BE2C (cell line): ENCODE measurements around the gene LDLRAD4.

Source experiments
- DNase-seq: peaks from one replicate; pipeline ENCODE4 v3.0.0-alpha.2; 2020
- H3K27me3 ChIP-seq: fragments of 250-450 bp; sonication (Bioruptor Pico); 2 replicates; pipeline ENCODE4 v1.5.1; 2020; ENCODE audit warnings: mild to moderate bottlenecking
- H3K36me3 ChIP-seq: fragments of 250-450 bp; sonication (Bioruptor Pico); 2 replicates; pipeline ENCODE4 v1.5.1; 2020; ENCODE audit warnings: mild to moderate bottlenecking
- H3K4me1 ChIP-seq: fragments of 250-450 bp; sonication (Bioruptor Pico); 2 replicates; pipeline ENCODE4 v1.5.1; 2020
- H3K4me3 ChIP-seq: 2 replicates; pipeline ENCODE4 v1.5.1; 2011; ENCODE audit warnings: low read depth, low read length
- H3K9me3 ChIP-seq: fragments of 250-450 bp; sonication (Bioruptor Pico); 2 replicates; pipeline ENCODE4 v1.5.1; 2020
- CTCF ChIP-seq: IDR thresholded peaks from 2 replicates; pipeline ENCODE4 v1.5.1; 2012; ENCODE audit warnings: mild to moderate bottlenecking, low read depth, low read length

The LDLRAD4 gene

DNA sequence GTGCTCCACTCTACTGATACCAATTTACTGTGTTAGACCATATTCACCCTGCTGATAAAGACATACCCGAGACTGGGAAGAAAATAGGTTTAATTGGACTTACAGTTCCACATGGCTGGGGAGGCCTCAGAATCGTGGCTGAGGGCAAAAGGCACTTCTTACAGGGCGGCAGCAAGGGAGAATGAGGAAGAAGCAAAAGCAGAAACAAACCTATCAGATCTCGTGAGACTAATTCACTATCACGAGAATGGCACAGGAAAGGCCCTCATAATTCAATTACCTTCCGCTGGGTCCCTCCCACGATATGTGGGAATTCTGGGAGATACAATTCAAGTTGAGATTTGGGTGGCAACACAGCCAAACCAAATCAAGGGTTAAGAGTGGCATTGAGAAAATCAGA, 65.2 kb downstream of the LDLRAD4 start:
- H3K36me3 ChIP-seq, result no peaks in the 10 kb centered on the region
- H3K27me3 ChIP-seq, result no peaks in the 10 kb centered on the region
- DNase-seq, result no peak
- no peak for TF ChIP-seq CTCF
- H3K4me1 ChIP-seq, result no peaks in the 10 kb centered on the region
- H3K9me3 ChIP-seq, result no peaks in the 10 kb centered on the region
- H3K4me3 ChIP-seq, result no peak overlapping the region

DNA sequence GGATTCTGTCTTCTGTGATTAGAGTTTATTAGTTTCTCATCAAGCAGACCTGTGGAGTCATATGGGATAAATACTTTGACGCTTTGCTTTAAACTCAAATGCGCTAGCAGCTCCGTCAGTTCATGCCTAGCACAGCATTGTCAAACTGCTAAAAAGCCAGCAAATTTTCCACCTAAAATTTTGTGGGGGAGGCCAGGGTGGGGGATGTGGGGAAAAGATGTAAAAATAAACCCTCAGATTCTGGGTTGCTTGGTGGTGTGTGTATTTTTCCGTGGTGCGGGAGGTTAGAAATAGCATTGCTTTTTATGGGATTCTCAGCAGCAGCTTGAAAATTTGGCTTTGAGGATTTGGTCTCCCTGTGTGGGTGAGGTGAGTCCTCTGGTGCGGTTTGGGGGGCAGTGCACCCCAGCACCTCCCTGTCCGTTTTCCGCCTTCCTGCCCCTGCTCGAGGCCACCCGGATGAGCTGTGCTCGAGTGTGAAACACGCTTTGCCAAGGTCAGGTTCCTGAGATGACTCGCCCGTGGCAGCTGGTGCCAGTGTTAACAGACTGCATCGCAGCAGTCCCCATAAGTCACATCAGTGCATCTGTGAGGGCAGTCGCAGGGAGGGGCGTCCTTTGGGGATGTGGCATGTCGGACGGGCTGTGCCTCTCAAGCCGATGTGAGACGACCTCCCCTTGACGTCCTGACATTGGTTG, 65.9 kb downstream of the LDLRAD4 start:
- DNase-seq, result no peak
- no peak for TF ChIP-seq CTCF
- Histone ChIP-seq H3K27me3 (no peaks in the 10 kb centered on the region), H3K36me3 (no peaks in the 10 kb centered on the region), H3K4me1 (no peaks in the 10 kb centered on the region), H3K9me3 (no peaks in the 10 kb centered on the region), H3K4me3 (no peak overlapping the region)

DNA sequence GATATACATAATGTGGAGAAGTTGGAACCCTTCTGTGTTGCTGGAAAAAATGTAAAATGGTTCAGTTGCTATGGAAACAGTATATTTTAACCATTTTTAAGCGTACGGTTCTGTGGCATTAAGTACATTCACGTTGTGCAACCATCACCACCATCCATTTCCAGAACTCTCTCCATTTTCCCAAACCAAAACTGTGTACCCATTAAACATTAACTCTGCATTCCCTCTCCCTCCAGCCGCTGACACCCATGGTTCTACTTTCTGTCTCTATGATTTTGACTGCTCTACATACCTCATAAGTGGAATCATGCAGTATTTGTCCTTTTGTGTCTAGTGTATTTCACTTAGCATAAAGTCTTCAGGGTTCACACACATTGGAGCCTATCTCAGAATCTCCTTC, 67.3 kb downstream of the LDLRAD4 start:
- H3K4me3 ChIP-seq, result no peak overlapping the region
- H3K4me1 ChIP-seq, result no peaks in the 10 kb centered on the region
- no peaks in the 10 kb centered on the region for H3K36me3 ChIP-seq
- no peaks in the 10 kb centered on the region for H3K27me3 ChIP-seq
- no peak for TF ChIP-seq CTCF
- H3K9me3 ChIP-seq, result no peaks in the 10 kb centered on the region
- DNase-seq, result no peak

DNA sequence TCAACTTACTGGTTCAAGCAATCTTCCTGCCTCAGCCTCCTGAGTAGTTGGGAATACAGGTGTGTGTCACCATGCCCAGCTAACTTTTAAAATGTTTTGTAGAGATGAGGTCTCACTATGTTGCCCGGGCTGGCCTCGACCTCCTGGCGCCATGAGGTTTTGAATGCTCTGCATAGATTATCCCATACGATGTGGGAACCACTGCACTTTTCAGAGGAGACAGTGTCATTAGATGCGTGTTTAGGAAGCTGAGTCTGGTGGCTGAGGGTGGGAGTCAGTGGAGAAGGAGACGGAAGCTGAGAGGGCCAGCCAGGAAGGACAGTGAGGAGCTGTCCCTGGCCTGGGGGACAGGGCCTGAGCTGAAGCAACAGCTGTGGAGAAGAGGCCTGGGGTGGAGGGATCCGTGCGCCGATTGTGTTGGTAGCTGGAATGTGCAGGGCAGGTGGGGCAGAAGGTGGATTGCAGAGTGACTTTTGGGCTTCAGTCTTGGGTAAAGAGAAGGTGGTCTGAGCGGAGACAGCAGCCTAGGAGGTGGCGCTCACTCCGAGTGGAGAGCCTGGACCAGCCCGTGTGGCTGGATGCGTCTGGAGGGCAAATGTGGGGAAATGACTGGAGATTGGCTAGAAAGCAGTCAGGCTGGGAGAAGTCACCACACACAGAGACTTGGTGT, 68.0 kb downstream of the LDLRAD4 start:
- no peak overlapping the region for H3K4me3 ChIP-seq
- no peak for TF ChIP-seq CTCF
- H3K36me3 ChIP-seq, result no peaks in the 10 kb centered on the region
- no peaks in the 10 kb centered on the region for H3K4me1 ChIP-seq
- no peaks in the 10 kb centered on the region for H3K27me3 ChIP-seq
- DNase-seq, result no peak
- no peaks in the 10 kb centered on the region for H3K9me3 ChIP-seq

- Histone ChIP-seq H3K36me3 (no peaks in the 10 kb centered on the region), H3K4me1 (no peaks in the 10 kb centered on the region), H3K4me3 (no peak overlapping the region), H3K27me3 (no peaks in the 10 kb centered on the region), H3K9me3 (no peaks in the 10 kb centered on the region)
- DNase-seq, result no peak
- no peak for TF ChIP-seq CTCF
Observed at GRCh38 chr18:13287372-13287771, 68.8 kb downstream of the LDLRAD4 start.

DNA sequence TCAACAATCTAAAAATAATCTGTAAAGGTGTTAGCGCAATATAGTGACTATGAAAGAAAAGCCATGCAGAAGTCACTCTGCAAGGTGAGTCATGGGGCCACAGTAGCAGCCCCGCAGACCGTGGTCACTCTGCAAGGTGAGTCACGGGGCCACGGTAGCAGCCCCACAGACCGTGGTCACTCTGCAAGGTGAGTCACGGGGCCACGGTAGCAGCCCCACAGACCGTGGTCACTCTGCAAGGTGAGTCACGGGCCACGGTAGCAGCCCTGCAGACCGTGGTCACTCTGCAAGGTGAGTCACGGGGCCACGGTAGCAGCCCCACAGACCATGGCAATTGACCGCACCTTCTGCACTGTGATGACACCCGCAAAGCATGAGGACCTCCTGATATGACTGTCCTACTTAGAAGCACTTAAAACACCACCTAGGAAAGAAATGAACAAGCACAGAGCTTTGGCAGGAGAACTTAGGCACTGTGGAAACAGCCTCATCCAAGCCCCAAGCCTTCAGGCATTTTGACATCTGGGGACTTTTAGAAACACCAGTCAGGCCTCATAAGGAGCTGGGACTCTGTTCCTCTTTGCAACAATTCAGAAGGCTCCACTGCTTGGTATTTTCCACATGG, 70.1 kb downstream of the LDLRAD4 start:
- H3K9me3 ChIP-seq, result no peaks in the 10 kb centered on the region
- no peak for DNase-seq
- H3K36me3 ChIP-seq, result no peaks in the 10 kb centered on the region
- H3K27me3 ChIP-seq, result no peaks in the 10 kb centered on the region
- no peak overlapping the region for H3K4me3 ChIP-seq
- no peaks in the 10 kb centered on the region for H3K4me1 ChIP-seq
- no peak for TF ChIP-seq CTCF
